ENCODE measurements around the gene TSSC4.

Gene TSSC4

GRCh38 chr11:2368851-2369180, 31.7 kb upstream of the TSSC4 start:
- no peak for DNase-seq (ENCODE audit: low read depth in 1 of 2, low spot score in 1 of 2)

- DNase-seq (ENCODE audit: low read depth in 1 of 2, low spot score in 1 of 2): no peak
These were observed 31.2 kb upstream of the TSSC4 start for GRCh38 chr11:2369320-2369719.

- no peak for DNase-seq (ENCODE audit: low read depth in 1 of 2, low spot score in 1 of 2)
These were observed 30.7 kb upstream of the TSSC4 start for GRCh38 chr11:2369896-2370295.

GRCh38 chr11:2374456-2375201, 25.9 kb upstream of the TSSC4 start:
- no peak for DNase-seq (ENCODE audit: low read depth in 1 of 2, low spot score in 1 of 2)

- DNase-seq (ENCODE audit: low read depth in 1 of 2, low spot score in 1 of 2): no peak
These were observed 25.2 kb upstream of the TSSC4 start for GRCh38 chr11:2375341-2375853.

- no peak for DNase-seq (ENCODE audit: low read depth in 1 of 2, low spot score in 1 of 2)
These were observed 24.5 kb upstream of the TSSC4 start for GRCh38 chr11:2375964-2376551.

GRCh38 chr11:2376751-2377451, 23.6 kb upstream of the TSSC4 start, which contains the start of gene CD81:
Gene CD81, plus strand, starts transcription at chr11:2377310. Its CDS starts 240 bp downstream, at chr11:2377550.
- DNase-seq (ENCODE audit: low read depth in 1 of 2, low spot score in 1 of 2): peak; percentile 53 to 60

GRCh38 chr11:2377511-2378443, 22.8 kb upstream of the TSSC4 start:
- peak in 1 of 2 donors; percentile 32 for DNase-seq (ENCODE audit: low read depth in 1 of 2, low spot score in 1 of 2)

GRCh38 chr11:2378527-2379210, 21.9 kb upstream of the TSSC4 start:
- DNase-seq (ENCODE audit: low read depth in 1 of 2, low spot score in 1 of 2): no peak

- no peak for DNase-seq (ENCODE audit: low read depth in 1 of 2, low spot score in 1 of 2)
These were observed 20.9 kb upstream of the TSSC4 start for GRCh38 chr11:2379466-2380174.

GRCh38 chr11:2380396-2380795, 20.2 kb upstream of the TSSC4 start:
- no peak for DNase-seq (ENCODE audit: low read depth in 1 of 2, low spot score in 1 of 2)

GRCh38 chr11:2380807-2381350, 19.7 kb upstream of the TSSC4 start:
- no peak for DNase-seq (ENCODE audit: low read depth in 1 of 2, low spot score in 1 of 2)

GRCh38 chr11:2381494-2382128, 18.9 kb upstream of the TSSC4 start:
- DNase-seq (ENCODE audit: low read depth in 1 of 2, low spot score in 1 of 2): no peak

- DNase-seq (ENCODE audit: low read depth in 1 of 2, low spot score in 1 of 2): no peak
These were observed 18.4 kb upstream of the TSSC4 start for GRCh38 chr11:2382129-2382517.

- DNase-seq (ENCODE audit: low read depth in 1 of 2, low spot score in 1 of 2): no peak
These were observed 17.4 kb upstream of the TSSC4 start for GRCh38 chr11:2382936-2383851.

- DNase-seq (ENCODE audit: low read depth in 1 of 2, low spot score in 1 of 2): no peak
These were observed 16.4 kb upstream of the TSSC4 start for GRCh38 chr11:2383852-2384804.

Data from activated CD4-positive, alpha-beta T cell treated with anti-CD3 and anti-CD28 coated beads, Interleukin-2, amount 50 U/mL, for 24 hours (primary cell).